Activated naive CD8-positive, alpha-beta T cell treated with anti-CD3 and anti-CD28 coated beads, Interleukin-2, amount 50 U/mL, for 24 hours (primary cell): ENCODE measurements around the gene VTCN1.
"Not testable (repeated sequence)": the region's sequence is repeated elsewhere in the genome, so short reads cannot be mapped to it uniquely, and the experiment has no call there.

ENCODE experiments used
- ATAC-seq: fragments of 150-1000 bp; cut with Tn5 transposase; one replicate; pipeline ENCODE4 v1.10.0; 2021
- DNase-seq: peaks from one replicate; pipeline ENCODE4 v3.0.0; 2021
- H3K27ac Mint-ChIP-seq: one replicate; pipeline ENCODE4 v1.8.0; 2021; ENCODE audit warnings: mild to moderate bottlenecking, mixed read lengths
- H3K27me3 Mint-ChIP-seq: one replicate; pipeline ENCODE4 v1.8.0; 2021; ENCODE audit warnings: mixed read lengths
- H3K36me3 Mint-ChIP-seq: one replicate; pipeline ENCODE4 v1.8.0; 2021; ENCODE audit warnings: low read depth, mixed read lengths
- H3K4me1 Mint-ChIP-seq: one replicate; pipeline ENCODE4 v1.8.0; 2021; ENCODE audit warnings: mixed read lengths
- H3K4me3 Mint-ChIP-seq: one replicate; pipeline ENCODE4 v1.8.0; 2021; ENCODE audit warnings: mild to moderate bottlenecking, moderate library complexity, mixed read lengths
- H3K9me3 Mint-ChIP-seq: one replicate; pipeline ENCODE4 v1.8.0; 2021; ENCODE audit warnings: mixed read lengths

The VTCN1 gene

GRCh38 chr1:117210831-117211261 lies at the start of gene VTCN1:
Gene VTCN1 (minus strand): TSS chr1:117210927. CDS start chr1:117210855, 72 bp downstream.
- Mint-ChIP-seq H3K4me1 (no peaks in the 10 kb centered on the region), H3K27me3 (peaks cover 9% of the 10 kb centered on the region)

DNA sequence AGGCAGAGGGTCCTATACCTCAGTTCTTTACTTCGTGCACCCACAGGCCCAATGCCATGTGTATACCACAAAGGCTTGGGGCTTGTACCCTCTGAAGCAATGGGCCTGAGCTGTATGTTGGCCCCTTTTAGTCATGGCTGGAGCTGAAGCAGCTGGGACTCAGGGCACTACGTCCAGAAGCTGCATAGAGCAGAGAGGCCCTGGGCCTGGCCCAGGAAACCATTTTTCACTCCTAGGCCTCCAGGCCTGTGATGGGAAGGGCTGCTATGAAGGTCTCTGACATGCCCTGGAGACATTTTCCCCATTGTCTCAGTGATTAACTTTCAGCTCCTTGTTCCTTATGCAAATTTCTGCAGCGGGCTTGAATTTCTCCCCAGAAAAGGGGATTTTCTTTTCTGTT lies 48.1 kb upstream of the VTCN1 start:
- Mint-ChIP-seq H3K27ac (no peak overlapping the region), H3K4me1 (no peaks in the 10 kb centered on the region), H3K36me3 (no peaks in the 10 kb centered on the region), H3K27me3 (peaks cover 4% of the 10 kb centered on the region), H3K4me3 (no peak overlapping the region), H3K9me3 (peaks cover 10% of the 10 kb centered on the region)
- ATAC-seq (no peak), DNase-seq (no peak)

More at GRCh38 chr1:117210831-117211261, at the start of gene VTCN1:
- ATAC-seq: no peak
- H3K27ac Mint-ChIP-seq: no peak within 1 kb of the TSS
- no peaks in the 10 kb centered on the region for H3K9me3 Mint-ChIP-seq
- no peaks in the 10 kb centered on the region for H3K36me3 Mint-ChIP-seq
- no peak within 1 kb of the TSS for H3K4me3 Mint-ChIP-seq
- no peak for DNase-seq

DNA sequence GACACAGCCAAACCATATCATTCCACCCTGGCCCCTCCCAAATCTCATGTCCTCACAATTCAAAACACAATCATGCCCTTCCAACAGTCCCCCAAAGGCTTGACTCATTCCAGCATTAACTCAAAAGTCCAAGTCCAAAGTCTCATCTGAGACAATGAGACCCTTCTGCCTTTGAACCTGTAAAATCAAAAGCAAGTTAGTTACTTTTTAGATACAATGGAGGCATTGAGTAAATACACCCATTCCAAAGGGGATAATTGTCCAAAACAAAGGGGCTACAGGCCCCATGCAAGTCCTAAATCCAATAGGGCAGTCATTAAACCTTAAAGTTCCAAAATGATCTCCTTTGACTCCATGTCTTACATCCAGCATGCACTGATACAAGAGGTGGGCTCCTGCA lies 47.3 kb upstream of the VTCN1 start:
- not testable (repeated sequence) for H3K27me3 Mint-ChIP-seq, H3K36me3 Mint-ChIP-seq, ATAC-seq, H3K4me1 Mint-ChIP-seq, H3K27ac Mint-ChIP-seq, DNase-seq, H3K4me3 Mint-ChIP-seq
- peaks cover 10% of the 10 kb centered on the region for H3K9me3 Mint-ChIP-seq

DNA sequence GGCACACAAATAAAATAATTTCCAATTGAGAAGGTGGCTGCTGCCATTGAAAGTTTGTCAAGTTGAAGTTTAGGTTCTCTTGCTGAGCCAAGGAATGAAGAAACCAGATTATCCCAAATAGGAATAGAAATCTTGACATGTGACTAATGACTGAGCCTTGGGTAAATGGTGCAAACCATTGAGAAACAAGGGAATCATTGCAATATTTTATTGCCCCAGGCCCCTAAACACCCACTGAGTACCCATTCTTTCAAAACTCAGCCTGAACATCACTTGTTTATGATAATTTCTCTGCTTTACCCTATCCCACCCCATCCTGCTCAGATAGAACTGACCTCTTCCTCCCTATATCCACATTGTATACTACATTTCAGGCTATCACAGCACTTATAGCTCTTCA lies 46.6 kb upstream of the VTCN1 start:
- no peak overlapping the region for H3K4me3 Mint-ChIP-seq
- DNase-seq: no peak
- peaks cover 10% of the 10 kb centered on the region for H3K9me3 Mint-ChIP-seq
- H3K27ac Mint-ChIP-seq: no peak overlapping the region
- no peaks in the 10 kb centered on the region for H3K27me3 Mint-ChIP-seq
- no peaks in the 10 kb centered on the region for H3K4me1 Mint-ChIP-seq
- H3K36me3 Mint-ChIP-seq: no peaks in the 10 kb centered on the region
- ATAC-seq: no peak

DNA sequence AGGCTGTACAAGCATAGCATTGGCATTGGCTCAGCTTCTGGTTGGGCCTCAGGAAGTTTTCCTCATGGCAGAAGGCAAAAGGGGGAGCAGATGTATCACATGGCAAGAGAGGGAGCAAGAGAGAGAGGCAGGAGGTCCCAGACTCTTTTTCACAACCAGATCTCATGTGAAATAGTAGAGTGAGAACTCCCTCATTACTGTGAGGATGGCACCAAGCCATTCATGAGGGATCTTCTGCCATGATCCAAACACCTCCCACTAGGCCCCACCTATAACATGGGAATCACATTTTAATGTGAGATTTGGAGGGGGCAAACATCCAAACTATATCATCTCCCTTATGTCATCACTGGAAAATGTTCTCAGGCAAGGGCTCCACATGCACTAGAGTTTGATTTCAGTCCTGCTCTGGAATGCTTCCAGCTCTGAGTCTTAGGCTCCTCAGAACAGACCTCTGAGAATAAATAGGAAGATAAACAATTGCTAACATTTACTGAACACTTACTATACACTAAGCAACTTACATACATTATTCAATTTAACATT lies 39.4 kb upstream of the VTCN1 start:
- no peaks in the 10 kb centered on the region for H3K36me3 Mint-ChIP-seq

GRCh38 chr1:117244971-117245370 lies 34.2 kb upstream of the VTCN1 start:
- Mint-ChIP-seq H3K9me3 (no peaks in the 10 kb centered on the region), H3K27me3 (peaks cover 19% of the 10 kb centered on the region), H3K4me1 (no peaks in the 10 kb centered on the region), H3K36me3 (no peaks in the 10 kb centered on the region), H3K27ac (no peak overlapping the region), H3K4me3 (no peak overlapping the region)
- DNase-seq: no peak
- no peak for ATAC-seq

More for the DNA sequence above, 39.4 kb upstream of the VTCN1 start:
- no peak for ATAC-seq
- no peaks in the 10 kb centered on the region for H3K9me3 Mint-ChIP-seq
- no peak for DNase-seq
- peaks cover 5% of the 10 kb centered on the region for H3K27me3 Mint-ChIP-seq
- H3K27ac Mint-ChIP-seq: no peak overlapping the region
- no peaks in the 10 kb centered on the region for H3K4me1 Mint-ChIP-seq
- no peak overlapping the region for H3K4me3 Mint-ChIP-seq

GRCh38 chr1:117244306-117244705 lies 33.6 kb upstream of the VTCN1 start:
- no peaks in the 10 kb centered on the region for H3K36me3 Mint-ChIP-seq
- no peaks in the 10 kb centered on the region for H3K9me3 Mint-ChIP-seq
- no peaks in the 10 kb centered on the region for H3K4me1 Mint-ChIP-seq
- ATAC-seq (no peak), DNase-seq (no peak)
- H3K27ac Mint-ChIP-seq: no peak overlapping the region
- peaks cover 19% of the 10 kb centered on the region for H3K27me3 Mint-ChIP-seq
- H3K4me3 Mint-ChIP-seq: no peak overlapping the region

DNA sequence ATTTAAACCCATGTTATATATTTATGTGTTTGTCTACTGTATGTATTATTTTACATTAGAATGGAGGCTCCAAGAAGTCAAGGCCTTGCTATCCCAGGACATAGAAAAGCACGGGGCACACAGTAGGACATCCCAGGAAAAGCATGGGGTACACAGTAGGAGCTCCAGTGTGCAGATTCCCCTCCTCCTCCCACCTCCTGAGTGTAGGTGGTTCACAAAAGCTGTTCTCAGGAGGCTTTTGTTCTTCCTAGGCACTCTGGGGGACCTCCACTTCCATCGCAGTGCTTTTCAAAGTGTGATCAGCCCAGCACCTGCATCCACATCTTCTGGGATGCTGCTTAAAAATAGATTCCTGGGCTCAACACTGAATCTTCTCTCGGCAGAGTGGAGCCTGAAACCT lies 30.8 kb upstream of the VTCN1 start:
- DNase-seq (no peak), ATAC-seq (no peak)
- Mint-ChIP-seq H3K36me3 (no peaks in the 10 kb centered on the region), H3K4me3 (no peak overlapping the region), H3K9me3 (no peaks in the 10 kb centered on the region), H3K27ac (no peak overlapping the region), H3K27me3 (peaks cover 24% of the 10 kb centered on the region), H3K4me1 (no peaks in the 10 kb centered on the region)

- Mint-ChIP-seq H3K27ac (no peak overlapping the region), H3K4me3 (no peak overlapping the region), H3K4me1 (no peaks in the 10 kb centered on the region), H3K36me3 (no peaks in the 10 kb centered on the region), H3K9me3 (no peaks in the 10 kb centered on the region), H3K27me3 (peaks cover 20% of the 10 kb centered on the region)
- no peak for DNase-seq
- ATAC-seq: no peak
These were observed 29.8 kb upstream of the VTCN1 start for GRCh38 chr1:117240547-117240946.

GRCh38 chr1:117239467-117239866 lies 28.7 kb upstream of the VTCN1 start:
- DNase-seq (no peak), ATAC-seq (no peak)
- Mint-ChIP-seq H3K36me3 (no peaks in the 10 kb centered on the region), H3K27ac (no peak overlapping the region), H3K4me1 (no peaks in the 10 kb centered on the region), H3K4me3 (no peak overlapping the region), H3K27me3 (peaks cover 19% of the 10 kb centered on the region), H3K9me3 (no peaks in the 10 kb centered on the region)

GRCh38 chr1:117237726-117238381 lies 27.1 kb upstream of the VTCN1 start:
- H3K27ac Mint-ChIP-seq: no peak overlapping the region
- no peak overlapping the region for H3K4me3 Mint-ChIP-seq
- H3K27me3 Mint-ChIP-seq: peaks cover 15% of the 10 kb centered on the region
- no peaks in the 10 kb centered on the region for H3K4me1 Mint-ChIP-seq
- ATAC-seq (no peak), DNase-seq (no peak)
- no peaks in the 10 kb centered on the region for H3K9me3 Mint-ChIP-seq
- no peaks in the 10 kb centered on the region for H3K36me3 Mint-ChIP-seq

GRCh38 chr1:117235863-117236465 lies 25.2 kb upstream of the VTCN1 start:
- no peaks in the 10 kb centered on the region for H3K36me3 Mint-ChIP-seq
- H3K27ac Mint-ChIP-seq: no peak overlapping the region
- no peaks in the 10 kb centered on the region for H3K4me1 Mint-ChIP-seq
- no peak for DNase-seq
- H3K4me3 Mint-ChIP-seq: no peak overlapping the region
- no peak for ATAC-seq
- peaks cover 8% of the 10 kb centered on the region for H3K27me3 Mint-ChIP-seq
- no peaks in the 10 kb centered on the region for H3K9me3 Mint-ChIP-seq

- no peaks in the 10 kb centered on the region for H3K36me3 Mint-ChIP-seq
- no peaks in the 10 kb centered on the region for H3K9me3 Mint-ChIP-seq
- no peak overlapping the region for H3K27ac Mint-ChIP-seq
- ATAC-seq (no peak), DNase-seq (no peak)
- no peak overlapping the region for H3K4me3 Mint-ChIP-seq
- H3K27me3 Mint-ChIP-seq: peaks cover 5% of the 10 kb centered on the region
- no peaks in the 10 kb centered on the region for H3K4me1 Mint-ChIP-seq
These were observed 21.8 kb upstream of the VTCN1 start for GRCh38 chr1:117232531-117232930.

GRCh38 chr1:117231748-117232373 lies 21.1 kb upstream of the VTCN1 start:
- H3K4me1 Mint-ChIP-seq: no peaks in the 10 kb centered on the region
- no peaks in the 10 kb centered on the region for H3K9me3 Mint-ChIP-seq
- ATAC-seq (no peak), DNase-seq (no peak)
- H3K27ac Mint-ChIP-seq: no peak overlapping the region
- H3K4me3 Mint-ChIP-seq: no peak overlapping the region
- peaks cover 2% of the 10 kb centered on the region for H3K27me3 Mint-ChIP-seq
- H3K36me3 Mint-ChIP-seq: no peaks in the 10 kb centered on the region

- H3K9me3 Mint-ChIP-seq: no peaks in the 10 kb centered on the region
- no peak overlapping the region for H3K4me3 Mint-ChIP-seq
- no peaks in the 10 kb centered on the region for H3K4me1 Mint-ChIP-seq
- ATAC-seq: no peak
- no peak overlapping the region for H3K27ac Mint-ChIP-seq
- DNase-seq: no peak
- no peaks in the 10 kb centered on the region for H3K36me3 Mint-ChIP-seq
- H3K27me3 Mint-ChIP-seq: no peaks in the 10 kb centered on the region
These were observed 20.6 kb upstream of the VTCN1 start for GRCh38 chr1:117231312-117231711.
